Hematopoietic multipotent progenitor cell treated with erythropoietin and hydrocortisone succinate and interleukin-3 and kit ligand, for 8 days (in vitro differentiated cells): ENCODE data around the gene LMAN1.

Experiments
- DNase-seq: peaks from one replicate; pipeline ENCODE4 v3.0.0-alpha.2; 2015

LMAN1 gene, protein sequence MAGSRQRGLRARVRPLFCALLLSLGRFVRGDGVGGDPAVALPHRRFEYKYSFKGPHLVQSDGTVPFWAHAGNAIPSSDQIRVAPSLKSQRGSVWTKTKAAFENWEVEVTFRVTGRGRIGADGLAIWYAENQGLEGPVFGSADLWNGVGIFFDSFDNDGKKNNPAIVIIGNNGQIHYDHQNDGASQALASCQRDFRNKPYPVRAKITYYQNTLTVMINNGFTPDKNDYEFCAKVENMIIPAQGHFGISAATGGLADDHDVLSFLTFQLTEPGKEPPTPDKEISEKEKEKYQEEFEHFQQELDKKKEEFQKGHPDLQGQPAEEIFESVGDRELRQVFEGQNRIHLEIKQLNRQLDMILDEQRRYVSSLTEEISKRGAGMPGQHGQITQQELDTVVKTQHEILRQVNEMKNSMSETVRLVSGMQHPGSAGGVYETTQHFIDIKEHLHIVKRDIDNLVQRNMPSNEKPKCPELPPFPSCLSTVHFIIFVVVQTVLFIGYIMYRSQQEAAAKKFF

DNA sequence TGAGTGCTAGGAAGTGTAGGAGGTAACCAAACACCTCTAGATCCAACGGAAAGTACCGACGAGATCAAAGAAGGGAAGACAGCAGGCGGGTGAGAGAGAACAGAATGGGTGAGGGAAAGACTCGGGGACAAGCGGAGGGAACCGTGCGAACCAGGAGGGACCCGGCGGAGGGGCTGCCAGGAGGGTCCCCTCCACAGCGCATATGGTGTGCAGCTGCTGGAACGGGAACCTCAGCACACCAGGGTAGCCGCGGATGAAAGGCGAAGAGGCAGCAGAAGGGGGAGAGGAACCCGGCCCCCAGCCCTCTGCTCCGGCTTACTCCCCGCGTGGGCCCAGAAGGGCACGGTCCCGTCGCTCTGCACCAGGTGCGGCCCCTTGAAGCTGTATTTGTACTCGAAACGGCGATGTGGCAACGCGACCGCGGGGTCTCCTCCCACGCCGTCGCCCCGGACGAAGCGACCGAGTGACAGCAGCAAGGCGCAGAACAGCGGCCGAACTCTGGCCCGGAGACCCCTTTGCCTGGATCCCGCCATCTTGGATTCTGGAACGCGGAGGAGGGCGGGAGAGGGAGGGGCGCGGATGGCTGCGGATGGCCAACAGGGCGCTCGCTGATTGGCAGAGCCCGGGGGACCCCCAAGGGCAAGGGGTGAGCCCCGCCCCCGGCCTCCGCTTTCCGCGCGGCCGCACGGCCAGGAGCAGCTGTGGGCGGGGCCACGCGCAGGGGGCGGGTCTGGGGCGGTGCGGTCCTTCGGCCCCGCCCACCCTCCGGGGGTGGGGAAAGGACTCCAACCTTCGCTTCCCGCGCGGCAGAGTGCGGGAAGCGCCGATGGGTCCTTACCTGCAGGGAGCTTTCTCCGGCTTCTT, at the start of gene LMAN1:
Gene LMAN1, minus strand, starts transcription at position 554 of the 864 bp plus-strand sequence. Its CDS starts 21 bp downstream, at position 533.
- DNase-seq = peak; percentile 92

DNA sequence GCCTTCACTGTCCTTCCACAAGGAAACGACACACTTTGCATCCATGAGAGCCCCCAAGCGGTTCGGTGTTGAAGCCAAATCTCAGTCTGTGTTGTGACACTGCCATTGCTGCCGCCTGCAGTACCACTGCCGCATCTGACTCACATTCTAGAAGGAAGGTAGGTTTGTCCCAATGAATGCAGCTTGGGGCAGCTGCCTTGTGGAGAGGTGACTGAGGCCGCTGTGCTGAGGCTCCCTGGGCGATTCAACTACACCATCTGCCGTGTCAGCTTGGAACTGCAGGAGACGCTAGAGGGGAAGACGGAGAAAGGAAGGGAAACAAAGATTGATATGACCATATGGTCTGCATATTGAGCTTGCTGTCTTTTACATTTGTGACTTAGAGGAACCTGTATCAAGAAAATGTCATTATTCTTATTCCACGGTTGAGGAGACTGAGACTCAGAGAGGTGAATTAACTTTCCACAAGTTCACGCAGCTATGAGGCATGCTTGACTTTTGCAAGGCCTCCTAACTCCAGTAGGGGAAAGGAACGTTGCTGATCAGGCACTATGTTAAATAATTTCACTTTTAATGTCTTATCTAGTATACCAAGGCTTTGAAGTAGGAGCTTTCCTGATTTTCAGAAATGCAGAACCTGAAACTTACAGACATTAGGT, 43.5 kb upstream of the LMAN1 start:
- DNase-seq = peak; percentile 68

DNA sequence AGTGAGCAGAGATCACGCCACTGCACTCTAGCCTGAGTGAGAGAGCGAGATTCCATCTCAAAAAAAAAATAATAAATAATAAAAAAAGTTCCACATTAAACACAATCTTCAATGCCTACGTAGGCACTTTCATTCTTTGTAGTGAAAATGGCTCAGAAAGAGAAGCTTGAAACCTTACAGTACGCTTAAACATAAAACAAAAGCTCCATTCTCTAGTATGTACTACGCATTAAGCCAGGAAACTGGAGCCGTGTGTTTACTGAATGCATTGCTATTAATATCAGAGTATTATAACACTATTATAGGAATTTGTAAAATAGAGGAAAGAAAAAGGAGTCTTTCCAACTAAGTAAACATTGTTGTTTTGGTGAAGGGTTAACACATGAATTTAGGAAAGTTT, 41.3 kb upstream of the LMAN1 start:
- no peak for DNase-seq

DNA sequence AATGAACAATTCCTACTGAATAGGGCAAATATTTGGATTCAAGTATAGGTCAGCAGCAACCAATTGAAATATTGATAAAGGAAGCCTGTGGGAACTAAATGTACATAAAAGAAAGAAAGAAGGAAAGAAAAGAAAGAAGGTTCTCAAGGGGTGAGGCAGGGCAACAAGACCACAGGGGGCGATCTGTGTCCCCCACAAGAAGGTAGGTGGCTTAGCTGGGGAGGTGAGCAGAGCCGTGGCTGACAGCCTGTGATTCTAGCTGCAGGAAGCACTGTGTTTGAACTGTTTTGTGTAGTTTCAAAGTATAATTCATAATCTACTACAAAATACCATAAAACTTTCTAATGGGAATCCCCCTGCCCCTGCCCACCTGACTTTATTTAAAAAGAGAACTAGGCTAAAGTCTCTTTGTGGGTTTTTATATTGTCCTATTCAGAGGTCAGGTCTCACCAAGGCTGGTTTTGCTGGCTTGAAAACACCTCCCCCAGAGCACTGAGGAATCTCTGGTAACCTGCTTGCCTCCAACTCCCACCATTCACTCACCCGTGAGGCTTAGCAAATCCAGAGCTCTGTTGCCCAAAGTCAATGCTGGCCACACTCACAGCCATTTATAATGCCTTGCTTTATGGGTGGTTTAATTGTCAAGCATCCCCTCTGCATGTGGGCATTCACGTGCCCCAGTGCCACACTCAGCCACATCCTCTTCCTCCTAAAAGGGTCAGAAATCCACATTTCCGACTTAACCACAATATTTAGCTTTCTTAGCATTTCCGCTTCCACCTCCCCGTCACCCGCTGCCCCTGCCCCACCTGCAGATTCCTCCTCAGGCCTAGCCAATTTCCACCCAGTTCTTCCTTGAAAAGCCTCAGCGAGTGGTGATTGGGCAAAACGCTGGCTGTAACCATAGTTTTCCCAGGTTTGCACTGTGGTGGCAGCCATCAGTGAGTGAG, 36.4 kb upstream of the LMAN1 start:
- no peak for DNase-seq

DNA sequence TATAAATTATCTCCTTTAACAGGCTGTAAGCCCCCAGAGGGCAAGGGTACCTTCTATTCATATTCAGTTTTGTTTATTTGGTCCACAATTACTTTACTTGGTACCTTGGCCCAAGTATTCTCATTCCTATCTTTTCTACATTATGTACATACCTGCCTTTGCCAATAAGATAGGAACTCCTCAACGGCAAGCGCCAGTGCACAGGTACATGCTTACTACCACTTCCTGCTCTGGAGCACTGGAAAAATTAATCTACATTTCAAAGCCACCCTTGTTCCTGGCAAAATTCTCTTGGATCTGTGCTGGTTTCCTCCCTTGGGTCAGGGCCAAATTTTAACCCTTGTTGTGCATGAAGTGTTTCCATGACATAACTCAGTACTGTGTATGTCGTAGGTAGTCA, 34.3 kb upstream of the LMAN1 start:
- no peak for DNase-seq

DNA sequence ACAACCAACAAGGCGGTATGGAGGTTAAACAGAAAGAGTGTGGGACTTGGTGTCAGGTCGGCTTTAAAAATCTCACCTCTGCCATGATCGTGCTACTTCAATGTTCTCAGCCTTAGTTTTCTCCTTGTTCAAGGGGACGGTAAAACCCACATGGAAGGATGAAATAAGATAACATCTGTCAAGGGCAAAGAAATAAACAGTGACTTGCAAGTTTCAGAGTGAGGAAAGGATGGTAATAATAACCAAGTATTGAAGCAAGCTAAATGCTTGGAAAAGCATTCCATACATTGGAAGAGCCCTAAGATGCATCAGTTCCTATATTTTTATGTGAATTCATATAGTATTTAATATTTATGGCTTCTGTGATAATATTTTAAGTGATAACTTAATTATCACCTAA, 29.8 kb upstream of the LMAN1 start:
- DNase-seq = no peak

DNA sequence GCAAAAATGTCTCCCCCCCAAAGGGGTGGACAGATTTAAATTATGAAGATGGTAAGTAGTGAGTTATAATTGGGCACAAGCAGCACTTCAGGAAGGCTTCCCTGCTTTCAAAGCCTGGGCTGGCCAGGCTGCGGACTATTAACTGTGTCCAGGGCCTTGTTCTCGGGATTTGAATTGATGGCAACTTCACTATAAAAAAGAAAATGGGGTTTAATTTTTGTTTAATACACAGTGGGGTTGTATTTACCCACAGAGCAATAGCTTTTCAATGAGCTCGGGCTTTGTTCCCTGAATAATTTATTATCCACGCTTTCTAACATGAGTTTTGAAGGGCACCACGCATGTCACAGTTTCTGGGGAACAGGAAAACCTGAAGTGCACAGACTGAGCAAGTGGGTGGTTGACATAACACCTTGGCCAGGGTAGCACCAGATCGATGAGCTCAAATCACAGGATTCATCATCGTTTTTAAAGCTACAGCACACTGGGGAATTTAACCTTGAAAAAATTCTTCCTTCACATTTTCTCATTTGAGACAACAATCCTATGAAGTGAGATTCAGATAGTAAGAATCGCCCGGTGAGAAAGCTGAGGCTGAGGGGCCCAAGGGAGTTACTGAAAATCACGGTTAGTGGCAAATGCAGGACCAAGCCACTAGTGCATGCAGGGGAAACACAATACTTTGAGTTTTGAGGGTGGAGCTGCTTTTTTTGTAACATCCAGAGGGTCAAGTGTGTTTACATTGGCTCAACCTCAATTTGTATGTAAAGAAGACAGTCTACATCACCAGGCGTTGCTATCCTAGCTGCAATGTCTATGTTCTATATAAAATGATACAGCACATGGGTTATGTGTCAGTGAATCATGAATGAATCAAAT, 28.9 kb upstream of the LMAN1 start:
- no peak for DNase-seq

DNA sequence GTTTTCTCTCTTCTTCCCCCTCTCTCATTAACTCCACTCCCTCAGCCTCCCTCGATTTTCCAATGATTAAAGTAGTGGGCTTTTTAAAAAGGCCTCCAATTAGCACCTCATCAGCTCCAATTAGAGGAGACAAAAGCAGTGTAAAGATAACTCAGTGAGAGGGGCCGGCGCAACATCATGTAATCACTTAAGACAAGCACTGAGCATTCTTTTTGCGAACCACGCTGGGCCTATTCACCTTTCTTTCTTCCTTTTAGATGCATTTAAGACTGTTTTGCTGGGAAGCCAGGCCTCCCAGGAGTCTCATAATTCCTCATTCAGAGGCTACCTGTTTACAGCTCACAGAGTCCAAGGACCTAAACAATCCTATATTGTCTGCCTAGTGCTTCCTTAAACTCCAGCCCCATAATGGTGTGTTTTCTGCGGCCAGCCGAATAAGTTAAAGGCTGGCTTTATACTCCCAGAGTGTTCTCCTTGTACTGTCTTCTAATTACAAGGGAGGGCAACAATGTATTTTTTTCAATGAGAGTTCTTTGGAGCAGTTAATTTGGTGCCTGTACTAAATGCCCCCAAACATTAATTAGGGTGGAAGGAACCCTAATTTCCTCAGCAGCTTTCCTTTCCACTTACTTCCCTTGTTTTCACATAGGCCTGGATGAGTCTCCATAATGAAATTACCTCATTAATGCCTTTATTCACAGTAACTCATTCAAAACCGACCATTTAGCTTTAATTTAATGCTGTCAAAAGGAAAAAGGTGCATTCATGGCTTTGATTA, 28.0 kb upstream of the LMAN1 start:
- no peak for DNase-seq

DNA sequence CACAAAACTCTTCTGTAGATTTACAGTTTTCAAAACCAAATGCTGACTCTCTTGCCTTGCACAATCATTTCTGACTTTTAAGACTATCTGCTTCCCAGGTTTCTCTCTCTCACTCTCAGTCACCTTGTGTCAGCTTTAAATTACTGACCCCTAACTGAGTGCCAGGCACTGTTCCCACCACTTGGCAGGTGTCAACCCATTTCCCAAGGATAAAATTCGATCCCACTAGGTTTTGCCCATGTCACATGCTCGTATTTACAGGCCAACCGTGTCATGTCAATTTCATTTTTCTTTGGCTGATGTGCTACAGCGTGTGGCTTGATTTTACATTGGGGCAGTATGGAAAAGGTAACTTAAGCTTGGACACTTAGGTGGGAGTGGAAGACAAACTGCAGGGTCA, 26.1 kb upstream of the LMAN1 start:
- DNase-seq = no peak

DNA sequence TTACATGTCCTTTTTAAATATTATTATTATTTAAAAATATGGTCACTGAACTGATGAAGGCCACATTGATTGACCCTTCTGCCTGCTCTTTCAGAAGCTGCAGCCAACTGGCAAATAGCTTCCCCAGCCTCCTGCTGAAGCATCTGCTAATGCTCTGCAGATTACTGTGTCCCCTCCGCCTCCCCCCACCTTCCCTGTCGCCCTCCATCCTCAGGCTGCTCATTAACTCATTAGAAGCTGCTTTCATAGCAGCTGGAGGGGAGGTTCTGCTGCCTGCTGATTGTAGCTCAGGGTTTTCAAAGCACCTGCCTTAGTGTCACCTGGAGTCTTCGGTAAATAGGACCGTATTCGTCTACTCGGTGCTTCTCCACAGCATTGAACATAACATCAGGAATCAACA, 24.8 kb upstream of the LMAN1 start:
- no peak for DNase-seq

DNA sequence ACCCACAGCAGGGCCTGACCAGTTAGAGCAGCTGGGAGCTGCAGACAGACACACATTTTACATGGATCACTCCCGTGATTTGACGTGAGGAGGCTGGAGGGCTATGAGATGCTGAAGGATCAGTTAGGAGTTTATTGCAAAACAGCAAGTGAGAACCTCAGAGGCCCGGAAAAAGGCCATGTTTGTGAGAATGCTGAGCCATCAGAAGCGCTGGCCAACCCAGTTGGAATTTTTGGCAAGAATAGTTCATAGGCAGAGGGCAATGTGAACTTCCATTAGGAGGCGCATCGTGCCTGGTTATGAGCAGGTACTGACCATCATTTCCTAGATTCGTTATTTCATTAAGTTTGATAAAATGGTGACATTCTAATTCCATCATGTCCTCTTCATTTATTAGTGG, 23.3 kb upstream of the LMAN1 start:
- DNase-seq = no peak

DNA sequence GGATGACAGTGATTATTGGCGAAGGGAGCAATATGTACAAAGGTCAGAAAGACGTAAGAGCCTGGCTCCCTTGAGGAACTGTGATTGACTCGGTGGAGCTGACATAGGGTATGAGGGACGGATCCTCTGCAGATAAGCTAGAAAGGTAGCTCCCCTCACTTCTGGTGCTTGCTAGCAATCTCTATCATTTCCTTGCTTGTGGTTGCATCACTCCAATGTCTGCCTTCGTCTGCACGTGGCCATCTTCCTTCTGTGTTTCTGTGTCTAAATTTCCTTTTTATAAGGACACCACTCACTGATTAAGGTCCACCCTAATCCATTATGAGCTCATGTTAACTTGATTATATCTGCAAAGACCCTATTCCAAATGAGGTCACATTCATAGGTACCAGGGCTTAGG, 22.9 kb upstream of the LMAN1 start:
- DNase-seq = no peak

DNA sequence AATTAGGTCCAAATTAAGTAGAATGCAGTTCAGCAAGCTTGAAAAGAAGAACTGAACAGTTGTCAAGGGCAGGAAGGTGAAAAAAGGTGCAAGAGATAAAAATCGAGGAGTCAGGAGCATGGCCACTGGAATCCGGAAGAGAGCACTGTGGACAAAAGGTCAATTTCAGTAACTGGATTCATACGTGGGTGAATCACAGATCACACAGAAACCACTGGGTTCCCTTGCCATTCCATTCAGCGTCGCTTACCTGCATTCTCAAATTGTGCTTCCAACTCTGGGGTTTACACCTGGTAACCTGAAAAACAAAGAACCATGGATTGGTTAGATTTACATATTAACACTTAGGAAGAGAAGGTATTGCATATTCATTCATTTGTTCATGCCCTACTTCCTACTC, 21.6 kb upstream of the LMAN1 start:
- DNase-seq = no peak

DNA sequence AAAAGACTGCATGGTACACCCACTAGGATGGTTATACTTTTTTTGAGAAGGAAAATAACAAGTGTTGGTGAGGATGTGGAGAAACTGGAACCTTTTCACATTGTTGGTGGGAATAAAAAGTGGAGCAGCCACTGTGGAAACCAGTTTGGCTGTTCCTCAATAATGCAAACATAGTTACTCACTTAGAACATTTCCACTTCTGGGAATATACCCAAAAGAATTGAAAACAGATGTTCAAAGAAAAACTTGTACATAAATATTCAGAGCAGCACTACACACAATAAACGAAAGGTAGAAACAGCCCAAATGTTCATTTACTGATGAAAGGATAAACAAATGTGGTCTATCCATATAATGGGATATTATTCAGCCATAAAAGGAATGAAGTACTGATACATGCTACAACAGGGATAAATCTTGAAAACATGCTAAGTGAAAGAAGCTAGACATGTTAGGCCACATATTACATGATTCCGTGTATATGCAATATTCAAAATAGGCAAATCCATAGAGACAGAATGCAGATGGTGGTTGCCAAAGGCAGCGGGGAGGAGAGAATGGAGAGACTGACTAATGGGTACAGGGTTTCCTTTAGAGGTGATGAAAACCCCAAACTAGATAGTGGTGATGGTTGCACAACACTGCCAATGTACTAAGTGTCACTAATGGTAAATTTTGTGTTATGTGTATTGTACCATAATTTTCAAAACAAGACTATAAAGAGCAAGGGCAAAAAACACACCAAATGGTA, 20.9 kb upstream of the LMAN1 start:
- no peak for DNase-seq

DNA sequence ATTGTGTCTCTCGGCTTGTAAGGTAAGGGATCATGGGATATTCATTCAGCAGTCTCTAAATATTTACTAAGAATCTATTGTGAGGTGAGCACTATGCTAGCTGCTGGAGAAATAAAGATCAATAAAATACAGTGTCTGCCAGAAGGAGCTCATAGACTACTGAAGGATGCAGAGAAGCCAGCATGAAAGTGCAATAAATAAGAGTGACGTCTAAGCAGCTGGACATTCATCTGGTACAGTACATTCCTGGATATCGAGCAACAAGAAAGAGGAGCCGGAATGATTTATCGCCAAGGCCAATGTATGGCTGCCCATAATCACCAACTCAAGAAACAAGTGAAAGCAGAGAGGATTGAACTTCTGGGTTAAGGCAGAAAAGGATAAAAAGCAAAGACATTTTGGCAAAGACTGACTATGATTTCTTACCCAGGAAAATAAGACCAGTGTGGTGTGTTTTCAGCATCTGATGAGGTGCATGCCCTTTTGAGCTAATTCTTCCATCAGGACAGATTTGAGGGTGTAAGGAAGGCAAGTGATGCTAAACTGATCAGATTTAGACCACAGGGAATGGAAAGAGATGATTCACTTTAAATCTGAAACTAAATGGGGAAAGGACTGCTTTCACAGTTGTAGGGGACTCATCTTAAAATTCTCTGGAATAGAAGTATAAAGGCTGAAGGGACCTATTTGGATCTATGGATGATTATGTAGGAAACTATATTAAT, 18.7 kb upstream of the LMAN1 start:
- no peak for DNase-seq

DNA sequence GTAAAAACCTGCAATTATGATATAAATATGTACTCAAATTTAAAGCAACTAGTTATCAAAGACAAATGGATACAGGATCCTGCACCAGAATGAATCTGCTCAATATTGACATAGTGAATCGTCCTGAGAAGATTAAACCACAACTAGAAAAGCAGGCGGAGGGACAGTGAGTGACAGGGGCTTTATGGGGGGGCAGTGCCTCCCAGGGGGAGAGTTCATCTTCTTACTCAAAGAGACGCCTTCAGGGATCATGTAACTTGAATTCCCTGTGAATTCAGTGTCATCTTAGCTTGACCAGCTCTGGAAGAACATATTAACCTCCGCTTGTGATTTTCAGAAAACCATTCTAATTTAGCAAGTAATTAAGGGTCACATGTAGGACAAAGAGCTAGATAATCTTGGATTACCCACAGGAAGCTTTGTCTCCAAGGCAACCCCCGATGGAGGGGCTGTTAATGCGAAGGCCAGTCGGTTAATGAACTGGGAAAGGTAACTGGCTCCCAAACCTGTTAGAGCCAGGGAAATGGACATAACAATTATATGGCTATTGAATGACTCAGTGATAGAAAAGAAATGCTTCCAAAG, 17.4 kb upstream of the LMAN1 start:
- no peak for DNase-seq

DNA sequence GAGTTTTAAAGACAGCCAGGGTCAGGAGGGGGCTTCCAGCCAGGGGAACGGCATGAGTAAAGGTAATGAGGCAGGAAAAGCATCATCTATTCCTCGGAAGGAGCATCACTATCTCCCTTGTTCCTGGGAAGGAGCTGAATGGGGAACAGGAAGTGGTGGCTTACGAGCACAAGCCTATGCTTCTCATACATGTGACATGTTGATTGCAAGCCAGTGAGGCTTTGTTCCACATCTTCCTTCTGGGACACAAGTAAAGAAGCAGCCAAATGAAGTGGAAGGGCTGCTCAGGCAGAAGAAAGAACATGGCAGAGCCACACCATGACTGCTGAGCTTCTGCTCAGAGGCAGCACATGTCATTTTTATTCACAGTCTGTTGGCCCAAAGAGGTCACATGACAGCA, 15.1 kb upstream of the LMAN1 start:
- DNase-seq = no peak

DNA sequence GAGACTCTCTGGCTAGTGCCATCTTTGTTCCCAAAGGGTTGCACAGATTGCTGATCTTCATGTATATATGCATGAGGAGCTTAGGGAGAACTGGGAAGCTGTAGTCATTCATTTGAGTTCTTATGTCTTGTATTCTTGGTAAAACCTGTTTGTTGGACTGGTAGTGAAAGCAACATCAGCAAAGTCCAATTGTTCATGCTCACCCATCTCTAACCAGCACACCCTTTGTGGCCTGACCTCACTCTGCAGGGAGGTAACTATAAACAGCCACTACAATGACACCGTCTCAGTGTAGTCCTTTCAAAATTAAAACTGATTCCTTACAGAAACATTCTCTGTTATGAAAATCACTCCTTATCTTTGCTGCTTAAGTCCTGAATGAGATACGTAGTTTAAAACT, 13.9 kb upstream of the LMAN1 start:
- DNase-seq = no peak

DNA sequence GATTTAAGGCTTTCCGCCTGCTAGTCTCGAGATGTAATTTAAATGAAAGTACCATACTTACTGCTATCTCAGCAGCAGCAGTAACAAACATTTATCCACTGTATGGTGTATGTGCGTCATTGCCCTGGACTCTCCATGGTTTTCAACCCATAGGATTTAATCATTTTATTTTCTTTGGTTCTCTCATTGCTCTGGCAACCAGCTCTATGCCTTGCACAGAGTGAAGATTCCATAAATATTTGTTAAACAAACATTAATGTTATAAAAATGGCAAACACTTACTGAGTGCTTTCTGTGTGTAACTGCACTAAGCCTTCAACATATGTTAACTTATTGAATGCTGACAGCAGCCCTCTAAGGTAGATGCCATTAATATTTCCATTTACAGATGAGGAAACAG, 1.3 kb upstream of the LMAN1 start:
- no peak for DNase-seq
